HG03196 (cell line): ENCODE measurements around the gene ATAD3C.
"Not testable (repeated sequence)": the region's sequence is repeated elsewhere in the genome, so short reads cannot be mapped to it uniquely, and the experiment has no call there.

Source experiments
- ATAC-seq: cut with Tn5 transposase; IDR thresholded peaks from one replicate; pipeline ENCODE4 v1.9.1; 2021; ENCODE audit not compliant: unreplicated experiment

The ATAD3C gene

DNA sequence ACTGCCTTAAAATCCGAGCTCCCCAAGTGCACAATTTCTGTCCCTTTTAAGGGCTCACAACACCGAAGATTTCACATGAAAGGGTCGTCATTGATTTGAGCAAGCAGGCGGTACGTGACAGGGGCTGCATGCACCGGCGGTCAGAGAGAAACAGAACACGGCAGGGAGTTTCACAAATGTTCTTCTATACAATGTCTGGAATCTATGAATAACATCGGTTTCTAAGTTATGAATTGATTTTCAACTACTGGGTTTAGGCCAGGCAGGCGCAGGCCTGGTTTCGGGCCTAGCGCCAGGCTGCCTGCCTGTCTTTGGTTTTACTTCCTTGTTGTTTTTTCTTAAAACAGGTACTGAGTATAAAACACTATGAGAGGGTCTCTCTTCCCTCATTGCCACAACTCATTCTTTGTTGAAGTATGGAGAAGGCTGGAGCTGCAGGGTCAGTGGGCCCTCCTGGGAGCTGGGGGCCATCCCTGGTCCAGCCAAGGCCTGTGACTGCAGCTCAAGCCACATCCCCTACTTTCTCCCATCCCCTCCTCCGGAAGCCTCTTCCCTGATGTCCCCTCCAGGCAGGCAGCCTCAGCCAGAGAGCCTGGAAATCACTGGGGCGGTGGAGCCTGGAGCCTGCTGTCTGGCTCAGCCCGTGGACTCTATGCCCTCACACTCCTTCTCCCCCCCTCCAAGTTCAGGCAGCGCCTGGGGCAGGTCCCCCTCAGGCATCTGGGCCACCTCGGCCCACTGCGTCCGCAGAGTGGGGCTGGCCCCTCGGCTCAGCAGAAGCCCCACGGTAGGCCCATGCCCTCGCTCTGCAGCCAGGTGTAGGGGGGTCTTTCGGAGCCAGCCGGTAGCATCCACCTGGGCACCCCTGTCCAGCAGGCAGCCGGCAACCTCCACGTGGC lies 30.8 kb upstream of the ATAD3C start:
- ATAC-seq: no peak

DNA sequence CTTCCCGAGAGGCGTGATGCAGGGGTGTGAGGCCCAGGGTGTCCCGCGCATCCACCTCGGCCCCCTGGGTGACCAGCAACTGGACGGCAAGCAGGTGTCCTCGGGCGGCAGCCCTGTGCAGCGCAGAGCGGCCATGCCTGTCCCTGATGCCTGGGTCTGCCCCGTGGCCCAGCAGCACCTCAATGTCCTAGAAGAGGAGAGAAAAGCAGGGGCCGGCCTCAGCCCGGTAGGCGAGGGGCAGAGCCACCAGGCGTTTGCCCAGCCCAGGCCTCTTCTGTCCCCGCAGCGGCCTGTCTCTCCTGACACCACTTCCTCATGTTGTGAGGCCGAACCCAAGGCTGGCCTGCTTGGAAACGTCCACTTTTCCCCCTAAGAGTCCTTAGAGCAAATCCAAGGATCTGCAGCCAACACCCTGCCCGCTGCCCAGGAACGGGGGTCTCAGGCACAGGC lies 30.1 kb upstream of the ATAD3C start:
- no peak for ATAC-seq

DNA sequence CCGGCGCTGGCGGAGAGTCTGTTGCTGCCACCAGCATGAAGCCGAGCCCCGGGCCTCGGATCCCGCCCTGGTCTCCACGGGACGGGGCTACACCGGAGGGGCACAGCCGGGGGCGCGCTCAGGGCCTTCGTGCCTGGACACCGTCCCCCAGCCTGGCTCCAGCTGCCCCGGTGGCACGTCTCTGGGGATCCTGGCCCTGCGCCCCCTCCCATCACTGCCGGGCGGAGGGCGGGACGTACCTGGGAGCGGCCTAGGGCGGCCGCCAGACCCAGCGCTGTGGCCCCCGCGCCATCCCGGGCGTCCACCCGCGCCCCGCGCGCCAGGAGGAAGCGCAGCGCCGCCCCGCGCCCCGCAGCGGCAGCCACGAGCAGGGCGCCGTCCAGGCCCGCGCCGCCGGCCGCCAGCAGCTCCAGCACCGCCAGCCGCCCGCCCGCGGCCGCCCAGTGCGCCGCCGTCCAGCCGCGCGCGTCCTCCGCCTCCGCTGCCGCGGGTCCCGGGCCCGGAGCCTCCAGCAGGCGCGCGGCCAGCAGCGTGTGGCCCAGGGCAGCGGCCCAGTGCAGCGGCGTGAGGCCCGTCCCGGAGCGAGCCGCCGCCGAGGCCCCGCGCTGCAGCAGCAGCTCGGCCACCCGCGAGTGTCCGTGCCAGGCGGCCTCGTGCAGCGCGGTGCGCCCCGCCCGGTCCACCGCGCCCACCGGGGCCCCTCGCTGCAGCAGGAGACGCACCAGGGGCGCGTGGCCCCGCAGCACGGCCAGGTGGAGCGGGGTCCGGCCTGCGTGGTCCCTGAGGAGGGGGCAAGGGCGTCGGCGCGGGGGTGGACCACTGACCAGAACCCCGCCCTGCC lies 29.5 kb upstream of the ATAD3C start:
- no peak for ATAC-seq

DNA sequence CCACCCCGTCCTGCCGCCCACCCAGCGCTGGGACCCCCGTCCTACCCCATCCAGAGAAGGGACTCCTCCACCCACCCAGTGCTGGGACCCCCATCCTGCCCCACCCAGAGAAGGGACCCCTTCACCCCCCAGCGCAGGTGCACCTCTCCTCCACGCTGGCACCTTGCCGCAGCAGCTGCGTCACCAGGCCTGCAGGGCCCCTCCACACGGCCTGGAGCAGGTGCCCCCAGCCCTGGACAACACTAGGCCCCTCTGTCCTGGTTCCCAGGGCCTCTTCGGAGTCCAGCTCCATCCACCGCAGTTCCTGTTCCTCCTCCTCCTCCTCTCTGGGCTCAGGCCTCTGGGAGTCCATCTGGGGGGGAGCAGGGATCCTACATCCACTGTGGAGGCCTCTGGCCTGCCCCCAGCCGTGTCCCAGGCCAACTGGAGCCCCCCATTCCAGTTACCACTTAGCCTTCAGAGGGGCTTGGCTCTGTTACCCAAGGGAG lies 28.8 kb upstream of the ATAD3C start:
- no peak for ATAC-seq

DNA sequence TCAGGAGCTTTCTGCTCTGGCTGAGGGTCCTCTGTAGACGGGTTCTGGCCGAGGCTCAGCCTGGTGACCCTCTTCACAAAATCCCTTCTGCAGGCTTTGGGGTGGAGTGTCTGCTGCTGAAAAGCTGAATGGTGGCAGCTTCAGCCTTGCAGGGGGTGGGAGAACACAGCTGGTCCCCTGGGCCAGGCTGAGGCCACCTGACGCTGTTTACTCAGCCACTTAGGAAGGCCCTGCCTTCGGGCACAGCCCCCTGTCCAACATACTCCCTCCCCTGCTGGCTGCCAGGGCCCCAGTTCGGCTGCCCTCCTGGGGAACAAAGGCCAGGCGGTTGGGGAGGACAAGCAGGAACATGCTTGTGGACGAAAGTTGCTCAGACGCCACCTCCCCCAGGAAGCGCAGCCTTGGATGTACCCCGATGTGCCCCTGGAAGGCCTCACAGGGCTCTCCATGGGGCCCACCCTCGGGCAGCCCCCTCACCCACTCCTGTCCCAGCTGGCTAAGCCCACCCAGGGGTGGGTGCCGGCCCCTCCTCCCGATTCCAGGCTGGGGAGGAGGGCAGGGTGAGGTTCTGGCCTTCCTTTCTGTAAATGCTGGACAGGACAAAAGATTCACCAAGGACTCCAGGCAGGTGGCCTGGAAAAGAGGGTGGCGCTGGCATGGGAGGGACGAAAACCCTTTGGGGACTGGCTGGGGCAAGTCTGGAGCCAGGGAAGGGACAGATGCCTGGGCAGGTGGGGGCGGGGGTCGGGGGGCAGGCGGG lies 28.2 kb upstream of the ATAD3C start, which contains the start of gene ANKRD65:
ANKRD65 (minus strand) TSS at position 130 of the 760 bp plus-strand sequence. CDS start 271 bp downstream, outside the sequence.
- ATAC-seq: no peak

DNA sequence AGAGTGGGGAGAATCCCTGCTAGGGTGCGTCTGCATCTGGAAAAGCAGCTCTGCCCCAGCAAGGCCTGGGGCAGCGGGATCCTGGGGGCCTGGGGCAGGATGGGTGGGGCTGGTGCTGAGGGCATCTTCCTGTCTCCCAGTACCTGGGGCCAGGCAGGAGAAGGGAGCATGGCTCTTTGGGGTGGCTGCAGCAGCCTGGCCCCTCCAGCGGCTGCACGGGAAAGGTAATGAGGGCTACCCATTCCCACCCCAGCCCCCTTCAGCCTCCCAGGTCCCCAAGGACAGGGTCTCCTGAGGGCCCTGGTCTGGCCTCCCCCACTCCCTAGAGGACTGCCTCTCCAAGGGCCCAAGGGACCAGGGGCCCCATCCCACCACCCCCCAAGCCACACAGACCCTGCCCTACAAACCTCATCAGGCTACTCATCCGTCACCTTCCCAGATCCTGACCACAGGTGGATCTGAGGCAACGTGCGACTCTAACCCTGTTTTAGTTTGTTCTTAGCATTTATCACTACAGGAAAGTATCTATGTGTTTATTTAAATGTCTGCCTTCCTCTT lies 27.5 kb upstream of the ATAD3C start:
- ATAC-seq: no peak

DNA sequence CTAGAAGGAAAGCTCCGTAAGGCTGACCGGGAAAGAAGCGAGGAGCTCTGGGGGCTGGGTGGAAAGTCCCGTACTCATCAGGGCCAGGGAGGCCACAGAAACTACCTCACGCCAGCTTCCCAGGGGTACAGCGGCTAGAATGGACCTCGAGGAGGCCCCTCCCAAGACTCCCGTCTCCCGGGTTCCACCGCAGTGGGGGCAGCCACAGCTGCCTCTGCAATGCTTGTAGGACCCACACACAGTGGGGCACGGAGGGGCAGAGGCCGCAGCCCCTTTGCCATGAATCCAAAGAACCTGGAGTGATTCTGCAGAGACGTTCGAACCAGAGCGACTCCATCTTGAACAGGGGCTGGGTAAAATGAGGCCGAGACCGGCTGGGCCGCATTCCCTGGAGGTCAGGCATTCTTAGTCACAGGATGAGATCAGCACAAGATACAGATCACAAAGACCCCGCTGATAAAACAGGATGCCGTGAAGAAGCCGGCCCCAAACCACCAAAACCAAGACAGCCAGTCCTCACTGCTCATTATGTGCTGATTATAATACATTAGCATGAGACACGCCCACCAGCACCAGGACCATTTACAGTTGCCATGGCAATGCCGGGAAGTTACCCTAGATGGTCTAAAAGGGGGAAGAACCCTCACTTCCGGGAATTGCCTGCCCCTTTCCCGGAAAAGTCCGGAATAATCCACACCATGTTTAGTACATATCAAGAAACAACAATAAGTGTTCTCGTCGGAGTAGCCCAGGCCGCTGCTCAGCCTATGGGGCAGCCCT lies 26.8 kb upstream of the ATAD3C start:
- ATAC-seq: no peak

DNA sequence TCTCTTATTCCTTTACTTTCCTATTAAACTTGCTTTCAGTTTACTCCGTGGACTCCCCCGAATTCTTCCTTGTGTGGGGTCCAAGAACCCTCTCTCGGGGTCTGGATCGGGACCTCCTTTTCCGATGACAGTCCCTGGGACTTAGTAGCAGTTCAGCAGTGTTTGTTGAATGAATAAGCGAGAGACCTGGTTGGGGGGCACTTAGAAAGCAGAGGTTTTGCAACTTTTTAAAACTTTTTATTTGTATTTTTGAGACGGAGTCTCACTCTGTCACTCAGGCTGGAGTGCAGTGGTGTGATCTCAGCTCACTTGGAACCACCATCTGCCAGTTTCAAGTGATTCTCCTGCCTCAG lies 26.3 kb upstream of the ATAD3C start:
- ATAC-seq: no peak

DNA sequence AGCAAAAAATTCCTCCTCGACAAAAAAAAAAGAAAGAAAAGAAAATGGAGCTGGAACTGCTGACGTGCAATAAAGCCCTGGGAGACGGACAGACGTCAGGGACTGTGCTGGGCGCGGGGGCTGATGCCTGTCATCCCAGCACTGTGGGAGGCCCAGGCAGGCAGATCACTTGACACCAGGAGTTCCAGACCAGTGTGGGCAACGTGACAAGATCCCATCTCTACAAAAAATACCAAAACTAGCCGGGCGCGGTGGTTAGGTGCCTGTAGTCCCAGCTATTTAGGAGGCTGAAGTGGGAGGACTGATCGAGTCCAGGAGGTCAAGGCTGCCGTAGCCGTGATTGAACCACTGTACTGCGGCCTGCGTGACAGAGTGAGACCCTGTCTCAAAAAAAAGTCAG lies 24.8 kb upstream of the ATAD3C start:
- ATAC-seq: no peak

DNA sequence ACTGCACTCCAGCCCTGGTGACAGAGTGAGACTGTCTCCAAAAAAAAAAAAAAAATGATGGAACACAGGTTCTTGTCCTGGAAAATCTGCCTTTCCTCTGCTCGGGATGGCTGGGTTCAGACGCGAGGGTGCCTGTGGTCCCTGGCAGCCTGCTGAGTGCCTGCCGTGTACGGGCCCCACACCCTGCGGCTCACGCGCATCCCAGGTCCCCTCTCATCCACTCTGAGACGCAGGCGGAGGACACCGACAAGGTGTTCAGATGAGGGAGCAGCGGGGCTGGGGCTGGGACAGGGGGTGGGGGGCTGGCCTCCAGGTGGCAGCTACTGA lies 24.1 kb upstream of the ATAD3C start:
- no peak for ATAC-seq

DNA sequence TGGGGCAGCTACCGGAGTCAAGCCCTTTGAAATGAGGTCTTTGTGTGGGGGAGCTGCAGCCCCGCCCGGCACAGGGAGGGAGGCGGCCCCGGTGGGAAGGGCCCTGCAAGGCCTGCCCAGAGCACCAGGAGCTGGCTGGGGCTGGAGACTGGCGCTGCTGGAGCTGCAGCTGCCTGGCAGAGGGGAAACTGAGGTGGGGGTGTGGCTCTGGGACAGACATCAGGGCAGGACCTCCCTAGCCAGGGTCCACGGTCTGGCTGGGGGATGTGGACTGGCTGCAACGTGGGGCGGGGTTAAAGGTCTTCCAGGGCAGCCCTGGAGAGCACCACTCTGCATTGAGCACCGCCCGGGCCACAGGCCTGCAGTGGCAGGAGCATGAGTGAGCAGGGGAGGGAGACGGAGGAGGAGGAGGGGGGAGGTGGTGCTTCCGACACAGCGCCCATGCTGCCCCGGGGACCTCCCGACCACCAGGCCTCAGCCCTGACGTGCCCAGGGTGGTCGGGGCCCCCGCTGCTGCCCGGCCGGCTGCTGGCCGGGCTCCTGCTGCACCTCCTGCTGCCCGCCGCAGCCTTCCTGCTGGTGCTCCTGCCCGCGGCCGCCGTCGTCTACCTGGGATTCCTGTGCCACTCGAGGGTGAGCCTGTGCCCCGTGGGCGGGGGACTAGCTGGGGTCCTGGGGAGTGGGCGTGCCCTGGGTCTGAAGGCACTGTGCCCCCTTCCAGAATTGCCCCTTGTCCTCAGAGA lies 23.6 kb upstream of the ATAD3C start:
- ATAC-seq: no peak

DNA sequence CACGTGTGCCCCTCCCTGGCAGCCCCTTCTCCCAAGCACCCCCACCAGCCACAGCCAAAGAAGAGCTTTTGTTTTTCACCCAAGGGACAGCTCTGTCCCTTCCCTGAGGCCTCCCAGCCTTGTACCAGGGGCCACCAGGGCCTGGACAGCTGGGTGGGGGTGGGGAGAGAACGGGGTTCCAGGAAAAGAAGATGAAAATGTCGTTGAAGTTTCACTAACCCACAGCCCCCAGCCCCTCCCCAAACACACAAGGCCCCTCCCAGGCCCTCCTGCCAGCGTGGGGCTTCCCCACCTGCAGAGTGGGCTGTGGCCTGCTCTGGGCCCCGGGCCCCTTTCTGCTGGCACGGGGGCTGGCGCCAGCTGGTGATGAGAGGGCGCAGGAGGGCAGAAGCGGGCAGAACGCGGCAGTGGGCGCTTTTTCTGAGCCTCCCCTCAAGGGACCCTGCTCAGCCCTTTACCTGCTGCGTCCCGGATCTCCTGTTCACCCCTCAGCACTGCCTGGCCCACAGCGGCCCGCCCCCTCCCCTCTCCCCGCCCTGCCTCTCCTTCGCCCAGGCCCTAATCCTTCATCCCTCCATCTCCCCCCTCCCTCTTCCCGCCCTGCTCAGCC lies 22.9 kb upstream of the ATAD3C start:
- no peak for ATAC-seq

DNA sequence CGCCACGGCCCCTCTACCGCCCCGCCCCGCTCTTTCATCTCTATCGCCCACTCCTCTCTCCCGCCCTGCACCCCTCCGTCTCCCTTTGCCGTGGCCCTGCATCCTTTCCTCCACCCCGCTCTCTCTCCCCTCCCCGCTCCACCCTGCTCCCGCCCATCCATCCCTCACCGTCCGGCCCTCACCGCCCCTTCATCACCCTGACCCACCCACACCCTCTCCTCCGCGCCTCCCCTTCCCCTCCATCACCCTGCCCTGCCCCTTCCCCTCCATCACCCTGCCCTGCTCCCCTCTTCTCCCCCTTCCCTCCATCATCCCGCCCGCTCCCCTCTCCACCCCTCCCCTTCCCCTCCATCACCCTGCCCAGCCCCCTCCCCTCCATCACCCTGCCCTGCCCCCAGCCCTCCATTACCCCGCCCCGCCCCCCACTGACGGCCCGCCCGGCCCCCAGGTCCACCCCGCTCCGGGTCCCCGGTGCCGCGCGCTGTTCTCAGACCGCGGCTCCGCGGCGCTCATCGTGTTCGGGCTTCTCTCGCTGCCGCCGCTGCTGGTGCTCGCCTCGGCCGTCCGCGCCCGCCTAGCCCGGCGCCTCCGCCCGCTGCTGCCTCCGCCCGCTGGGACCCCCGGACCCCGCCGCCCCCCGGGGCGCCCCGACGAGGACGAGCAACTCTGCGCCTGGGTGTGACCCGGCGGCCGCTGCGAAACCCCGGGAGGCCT lies 22.2 kb upstream of the ATAD3C start:
- no peak for ATAC-seq

DNA sequence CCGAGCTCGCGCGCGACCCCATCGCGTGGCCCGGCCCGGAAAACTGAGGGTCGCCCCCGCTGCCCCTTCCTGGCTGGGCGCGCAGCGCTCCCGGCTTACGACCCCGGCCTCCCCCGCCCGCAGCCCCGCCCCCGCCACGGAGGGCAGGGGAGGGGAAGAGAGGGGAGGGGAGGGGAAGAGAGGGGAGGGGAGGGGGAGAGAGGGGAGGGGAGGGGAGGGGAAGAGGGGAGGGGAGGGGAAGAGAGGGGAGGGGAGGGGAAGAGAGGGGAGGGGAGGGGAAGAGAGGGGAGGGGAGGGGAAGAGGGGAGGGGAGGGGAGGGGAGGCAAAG lies 21.7 kb upstream of the ATAD3C start:
- ATAC-seq: no peak

DNA sequence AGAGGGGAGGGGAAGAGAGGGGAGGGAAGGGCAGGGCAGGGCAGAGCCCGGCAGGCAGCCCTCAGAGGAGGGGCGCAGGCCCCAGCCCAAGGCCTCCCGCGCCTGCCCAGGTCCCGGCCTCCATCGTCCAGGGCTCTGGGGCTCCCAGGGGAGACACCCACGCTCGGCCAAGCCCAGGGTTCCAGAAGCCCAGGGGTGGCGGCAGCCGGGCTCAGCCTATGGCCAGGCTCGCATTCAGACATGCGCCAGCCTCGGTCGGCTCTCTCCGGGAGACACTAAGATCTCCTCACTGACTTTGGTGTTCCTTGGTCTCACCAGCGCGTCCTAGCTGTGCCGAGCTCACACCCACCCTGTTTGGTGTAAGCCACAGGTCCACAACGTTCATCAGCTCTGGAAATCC lies 21.3 kb upstream of the ATAD3C start:
- no peak for ATAC-seq

DNA sequence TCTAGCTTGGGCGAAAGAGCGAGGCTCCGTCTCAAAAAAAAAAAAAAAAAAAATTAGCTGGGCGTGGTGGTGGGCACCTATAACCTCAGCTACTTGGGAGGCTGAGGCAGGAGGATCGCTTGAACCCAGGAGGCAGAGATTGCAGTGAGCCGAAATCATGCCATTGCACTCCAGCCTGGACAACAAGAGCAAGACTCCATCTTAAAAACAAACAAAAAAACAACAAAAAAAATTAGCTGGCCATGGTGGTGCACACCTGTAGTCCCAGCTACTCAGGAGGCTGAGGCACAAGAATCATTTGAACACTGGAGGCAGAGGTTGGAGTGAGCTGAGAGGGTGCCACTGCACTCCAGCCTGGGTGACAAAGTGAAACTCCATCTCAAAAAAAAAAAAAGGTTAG lies 20.5 kb upstream of the ATAD3C start:
- not testable (repeated sequence) for ATAC-seq

DNA sequence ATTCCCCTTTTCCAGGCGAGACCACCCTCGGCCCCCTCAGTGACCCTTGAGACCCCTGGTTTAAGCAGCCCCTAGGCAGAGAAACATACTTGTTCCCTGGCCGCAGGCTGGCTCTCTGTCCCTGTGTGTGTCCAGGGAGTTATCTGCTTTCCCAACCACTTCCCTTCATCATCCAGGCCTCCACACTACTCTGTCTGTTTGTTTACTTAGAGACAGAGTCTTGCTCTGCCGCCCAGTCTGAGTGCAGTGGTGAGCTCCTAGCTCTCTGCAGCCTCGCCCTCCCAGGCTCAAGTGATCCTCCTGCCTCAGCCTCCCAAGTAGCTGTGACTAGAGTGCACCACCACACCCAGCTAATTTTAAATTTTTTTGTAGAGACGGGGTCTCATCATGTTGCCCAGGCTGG lies 19.8 kb upstream of the ATAD3C start:
- no peak for ATAC-seq

DNA sequence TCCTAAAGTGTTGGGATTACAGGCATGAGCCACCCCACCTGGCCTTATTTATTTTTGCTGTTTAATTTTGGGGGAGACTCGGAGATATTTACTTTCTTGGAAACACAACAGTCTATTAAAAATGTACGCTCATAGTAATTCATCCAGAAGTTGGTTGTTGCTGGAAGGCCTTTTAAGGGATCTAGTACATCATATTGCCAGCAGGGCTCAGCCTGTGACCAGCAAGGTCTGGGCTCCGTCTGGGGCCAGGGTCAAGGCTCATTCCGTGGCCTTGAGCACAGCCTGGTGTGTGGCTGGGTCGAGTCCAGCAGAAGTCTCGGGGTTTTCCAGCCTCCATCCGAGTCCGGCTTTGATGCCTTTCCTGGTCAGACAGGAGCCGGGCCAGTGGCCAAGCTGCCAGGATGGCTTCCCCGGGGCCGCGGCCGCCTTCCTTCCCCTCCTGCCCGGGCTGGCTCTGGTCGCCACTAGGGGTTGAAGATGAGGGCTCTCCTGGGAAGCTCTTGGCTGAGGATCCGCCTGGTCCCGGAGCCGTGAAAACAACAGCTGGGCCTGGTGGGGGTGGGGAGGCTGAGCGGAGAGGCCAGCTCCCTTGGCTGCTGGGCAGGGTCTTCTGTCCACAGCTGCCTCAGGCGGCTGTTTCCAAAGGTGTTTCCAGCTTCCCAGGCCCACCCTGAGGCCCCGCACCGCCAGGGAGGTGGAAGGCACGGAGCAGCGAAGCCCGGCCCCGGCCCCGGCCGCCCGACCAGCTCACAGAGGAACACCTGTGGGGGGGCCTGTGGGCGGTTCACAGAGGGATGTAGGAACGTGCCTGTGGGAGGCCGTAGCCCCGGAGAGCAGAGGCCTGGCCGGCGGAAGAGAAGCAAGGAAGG lies 19.1 kb upstream of the ATAD3C start:
- ATAC-seq: no peak
